ENCODE data around the gene KCNK6.

- no peak for TF ChIP-seq CTCF (IDR thresholded peaks at IDR 0.05)
- no peak for TF ChIP-seq POLR2A (IDR thresholded peaks at IDR 0.05)
Measured at GRCh38 chr19:38298821-38299680, 20.6 kb upstream of the KCNK6 start.
